SK-N-MC (cell line): ENCODE data around the gene C9orf50.

Source experiments
- EZH2 ChIP-seq: fragments of 200-600 bp; sonication (generic); IDR thresholded peaks from one replicate; pipeline ENCODE4 v1.6.1; 2017; ENCODE audit warnings: antibody characterized with exemption
- FOXP2 ChIP-seq: optimal IDR thresholded peaks from 2 replicates; pipeline ENCODE3; 2011; ENCODE audit warnings: mild to moderate bottlenecking, moderate library complexity; ENCODE audit not compliant: insufficient read depth; ENCODE audit errors: extremely low read length, control extremely low read depth
- POLR2AphosphoS5 ChIP-seq: IDR thresholded peaks from 2 replicates; pipeline ENCODE4 v1.6.1; 2012; ENCODE audit warnings: mild to moderate bottlenecking, low read depth, low read length, borderline replicate concordance

DNA sequence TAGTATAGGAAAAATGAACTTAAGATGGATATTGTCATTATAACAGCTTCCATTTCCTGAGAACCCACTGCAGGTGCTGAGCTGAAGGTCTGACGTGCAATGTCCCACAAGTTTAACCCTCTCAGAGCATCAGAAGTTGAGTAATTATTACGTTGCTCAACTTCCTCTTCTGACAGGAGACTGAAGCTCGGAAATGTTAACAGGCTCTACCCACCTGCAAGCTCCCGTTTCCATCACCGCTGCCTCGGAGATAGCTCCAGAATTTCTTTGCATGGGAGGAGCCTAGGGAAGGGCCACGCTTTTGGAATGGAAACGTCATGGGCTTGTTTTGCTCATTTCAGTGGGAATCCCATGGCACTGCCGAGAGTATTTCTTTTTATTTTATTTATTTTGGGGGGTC lies 4.0 kb upstream of the C9orf50 start:
- TF ChIP-seq POLR2AphosphoS5 (no peak), EZH2 (no peak), FOXP2 (no peak)
